Endothelial cell of umbilical vein (primary cell): ENCODE measurements around the gene RBPJ. TPM values are rescaled to one million over a fixed set of nuclear protein-coding genes. Genes with fewer than 3 reads are reported as not detected.

ENCODE experiments used
- BruUV-seq: library from RNA; stranded (reverse); fragments of 400-500 nt; replicated peaks from 2 replicates; lab custom pipeline; 2021; lab: Mats Ljungman, UMichigan
- CTCF ChIA-PET: fragments of 300-600, 350-600 bp; sonication (Branson Sonifier 250); formaldehyde crosslinking; loops from one replicate; lab custom pipeline; 2021; ENCODE audit warnings: antibody characterized with exemption, inconsistent platforms; lab: Charles Lee
- POLR2A ChIA-PET: fragments of 300-600, 350-600 bp; sonication (Branson Sonifier 250); formaldehyde crosslinking; loops from one replicate; lab custom pipeline; 2021; ENCODE audit warnings: antibody characterized with exemption, inconsistent platforms; lab: Charles Lee
- DNase-seq: peaks from one replicate; pipeline ENCODE4 v3.0.0-alpha.2; 2011; ENCODE audit warnings: low read depth, low spot score
- FAIRE-seq: peaks from 2 replicates; lab custom pipeline; 2011; peaks lifted over from hg19 to GRCh38; lab: Jason Lieb, UNC
- H2AFZ ChIP-seq: 2 replicates; pipeline ENCODE4 v1.6.0; 2012; ENCODE audit warnings: low read depth, low read length, control low read depth, inconsistent platforms
- H3K27ac ChIP-seq: 2 replicates; pipeline ENCODE4 v1.5.1; 2011; ENCODE audit warnings: low read depth, mild to moderate bottlenecking, control low read depth, low read length, moderate library complexity; ENCODE audit not compliant: insufficient read depth
- H3K27me3 ChIP-seq, 2 experiments: 2 replicates each; pipeline versions ENCODE4 v1.6.0 to v1.6.1; 2011; ENCODE audit warnings: low read length in 2 of 2, mixed read lengths in 1 of 2; ENCODE audit not compliant: control insufficient read depth in 2 of 2, insufficient read depth in 2 of 2
- H3K36me3 ChIP-seq, 2 experiments: 2 replicates in 1 of 2; 3 replicates in 1 of 2; pipeline ENCODE4 v1.5.1; 2011; ENCODE audit warnings: low read length in 2 of 2, mild to moderate bottlenecking in 1 of 2, moderate library complexity in 1 of 2; ENCODE audit not compliant: control insufficient read depth in 2 of 2, insufficient read depth in 2 of 2; ENCODE audit errors: extremely low read depth in 1 of 2
- H3K4me1 ChIP-seq: 3 replicates; pipeline ENCODE4 v1.5.1; 2011; ENCODE audit warnings: mild to moderate bottlenecking, low read length; ENCODE audit not compliant: control insufficient read depth, insufficient read depth; ENCODE audit errors: extremely low read depth
- H3K4me2 ChIP-seq: 2 replicates; pipeline ENCODE4 v1.6.1; 2011; ENCODE audit warnings: low read length, control low read depth, mixed read lengths; ENCODE audit not compliant: insufficient read depth
- H3K4me3 ChIP-seq, 3 experiments: fragments of 200-600 bp in 1 of 3; sonication (generic), shearing (Covaris generic) in 1 of 3; replicated peaks in 1 of 3; 2 replicates each; pipeline ENCODE4 v1.5.1; 2011 to 2016; ENCODE audit warnings: control low read depth in 3 of 3, low read length in 3 of 3, mild to moderate bottlenecking in 2 of 3, inconsistent platforms in 1 of 3, low read depth in 1 of 3, moderate library complexity in 1 of 3; ENCODE audit not compliant: insufficient read depth in 1 of 3
- H3K79me2 ChIP-seq: 2 replicates; pipeline ENCODE4 v1.6.0; 2012; ENCODE audit warnings: low read length, inconsistent platforms; ENCODE audit not compliant: control insufficient read depth, insufficient read depth
- H3K9ac ChIP-seq: replicated peaks from 2 replicates; pipeline ENCODE3; 2011; ENCODE audit warnings: low read length, control low read depth; ENCODE audit not compliant: insufficient read depth; ENCODE audit errors: extremely low read depth
- H3K9me1 ChIP-seq: replicated peaks from 3 replicates; pipeline ENCODE4 v1.6.0; 2011; ENCODE audit warnings: mild to moderate bottlenecking, low read length; ENCODE audit not compliant: control insufficient read depth, insufficient read depth; ENCODE audit errors: extremely low read depth
- H3K9me3 ChIP-seq: replicated peaks from 2 replicates; pipeline ENCODE4 v1.5.1; 2012; ENCODE audit warnings: low read length, inconsistent platforms; ENCODE audit not compliant: control insufficient read depth, insufficient read depth
- H4K20me1 ChIP-seq: replicated peaks from 2 replicates; pipeline ENCODE3; 2011; ENCODE audit warnings: mild to moderate bottlenecking, low read length; ENCODE audit not compliant: control insufficient read depth, insufficient read depth; ENCODE audit errors: extremely low read depth
- CTCF ChIP-seq, 2 donors: IDR thresholded peaks; 1 replicate in 1 of 2; 2 replicates in 1 of 2; pipeline ENCODE4 v1.5.1; 2011; ENCODE audit warnings: low read length in 2 of 2, mild to moderate bottlenecking in 2 of 2, moderate library complexity in 2 of 2, control low read depth in 1 of 2, inconsistent platforms in 1 of 2, low read depth in 1 of 2; ENCODE audit not compliant: insufficient read depth in 1 of 2; ENCODE audit errors: extremely low read depth in 1 of 2
- EZH2 ChIP-seq: IDR thresholded peaks from 2 replicates; pipeline ENCODE4 v1.6.1; 2012; ENCODE audit warnings: borderline replicate concordance, low read depth, mild to moderate bottlenecking, moderate library complexity, low read length, inconsistent platforms; ENCODE audit not compliant: severe bottlenecking
- FOS ChIP-seq: IDR thresholded peaks from 2 replicates; pipeline ENCODE4 v1.6.1; 2011; ENCODE audit warnings: mild to moderate bottlenecking, low read length, moderate library complexity, borderline replicate concordance; ENCODE audit not compliant: insufficient read depth
- GATA2 ChIP-seq: IDR thresholded peaks from 2 replicates; pipeline ENCODE4 v1.7.0; 2011; ENCODE audit warnings: low read depth, mild to moderate bottlenecking, moderate library complexity, mixed read lengths, low read length; ENCODE audit not compliant: insufficient read length, insufficient read depth
- JUN ChIP-seq: IDR thresholded peaks from 2 replicates; pipeline ENCODE4 v1.6.1; 2011; ENCODE audit warnings: borderline replicate concordance, low read depth; ENCODE audit not compliant: insufficient read length, insufficient read depth
- MAX ChIP-seq: IDR thresholded peaks from 2 replicates; pipeline ENCODE4 v1.6.1; 2011; ENCODE audit not compliant: insufficient read depth, insufficient read length
- MYC ChIP-seq: IDR thresholded peaks from one replicate; pipeline ENCODE4 v1.6.1; 2011; ENCODE audit warnings: mild to moderate bottlenecking, low read depth, low read length
- POLR2A ChIP-seq: IDR thresholded peaks from 2 replicates; pipeline ENCODE4 v1.6.1; 2012; ENCODE audit warnings: low read depth, mild to moderate bottlenecking, control low read depth, low read length
- POLR2AphosphoS5 ChIP-seq: IDR thresholded peaks from 2 replicates; pipeline ENCODE4 v1.6.1; 2012; ENCODE audit warnings: low read depth, mild to moderate bottlenecking, control low read depth, low read length, moderate library complexity; ENCODE audit not compliant: insufficient read depth
- dilution Hi-C: fragments of 300-500 bp; cut with MboI; formaldehyde crosslinking; loops from one replicate; pipeline ENCODE4 v1.15.0; 2019; ENCODE audit warnings: low sequenced_read_pairs; ENCODE audit not compliant: extremely low pct_ligation_motif_present
- intact Hi-C: fragments of 100-400 bp; cut with micrococcal nuclease; formaldehyde crosslinking; loops from one replicate; pipeline ENCODE4 v1.10.0; 2022
- polyA plus RNA-seq, 4 experiments: library from polyadenylated mRNA; depleted of rRNA in 3 of 4; stranded (reverse) in 3 of 4; unstranded in 1 of 4; fragments of >200 nt; gene quantifications; 2 replicates each; pipeline versions ENCODE4 v1.2.1 to v1.2.3, GENCODE V29; 2011 to 2012; ENCODE audit warnings: missing spikeins in 1 of 4
- total RNA-seq: library from RNA; stranded (reverse); gene quantifications from 2 replicates; pipeline ENCODE4 v1.2.3, GENCODE V29; 2021

RBPJ gene
- total and polyA plus RNA-seq, 2 donors (not counting 3 experiments of a cell fraction or from before 2014, with no cell fraction given), result 17.0 to 42.9 TPM

DNA sequence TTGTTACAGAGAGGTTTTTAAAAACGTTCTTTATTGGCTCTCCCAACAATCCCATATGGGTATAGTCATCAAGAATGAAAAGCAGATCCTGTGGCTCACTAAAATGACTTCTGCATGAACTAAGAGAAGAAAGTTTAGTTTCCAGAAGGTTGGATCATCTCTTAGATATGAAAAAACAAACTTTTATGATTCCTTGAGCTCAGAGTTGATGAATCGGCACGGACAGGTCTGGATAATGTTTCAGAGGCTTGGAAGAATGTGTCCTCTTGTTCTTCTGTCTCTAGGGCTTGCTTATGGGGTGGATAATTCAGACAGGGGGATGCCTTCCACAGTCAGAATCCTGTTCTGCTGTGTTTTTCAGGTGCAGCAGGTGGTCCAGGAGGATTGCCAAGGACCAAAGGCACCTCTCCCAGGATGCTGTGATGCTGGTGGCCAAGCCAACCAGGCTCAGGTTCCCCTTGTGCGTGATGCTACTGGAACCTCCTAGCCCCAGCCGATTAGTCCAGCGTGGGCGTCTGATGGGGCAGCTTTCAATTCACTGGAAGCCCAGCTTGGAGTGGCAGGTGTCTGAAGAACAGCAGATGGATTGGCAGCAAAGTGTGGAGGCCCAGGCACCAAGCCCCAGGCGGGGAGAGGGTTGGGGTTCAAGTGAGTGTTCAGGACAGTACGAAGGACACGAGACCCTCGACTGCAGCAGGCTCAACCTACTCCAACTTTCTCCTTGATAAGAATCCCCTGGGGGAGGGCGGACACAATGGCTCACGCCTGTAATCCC lies 139.1 kb downstream of the RBPJ start:
- Histone ChIP-seq H2AFZ (no peak overlapping the region), H3K4me2 (no peak overlapping the region), H3K9ac (no peak overlapping the region), H3K4me1 (no peaks in the 10 kb centered on the region), H3K79me2 (no peaks in the 10 kb centered on the region), H3K4me3 (no peak overlapping the region), H3K27me3 (peaks cover 11% of the 10 kb centered on the region in 2 experiments), H3K36me3 (no peaks in the 10 kb centered on the region), H4K20me1 (no peaks in the 10 kb centered on the region), H3K9me3 (no peaks in the 10 kb centered on the region), H3K9me1 (no peaks in the 10 kb centered on the region), H3K27ac (no peak overlapping the region)
- dilution Hi-C loops, result no loop called here
- intact Hi-C loops, result loop anchor here (1.0 to 5.0 kb wide), 4 partner anchors 122 to 550 kb away; partner anchors contain the start of gene TBC1D19
- no TSS peak for BruUV-seq
- TF ChIP-seq JUN, result no peak
- ChIA-PET CTCF (interaction anchor here (0.9 to 6.6 kb wide), 11 partner anchors 8 to 550 kb away, joined by 3 to 79 read pairs (median 4); partner anchors contain the start of gene STIM2), POLR2A (no interaction called here)
- DNase-seq (no peak), FAIRE-seq (no peak)

GRCh38 chr4:26462874-26463273 lies 142.1 kb downstream of the RBPJ start:
- FAIRE-seq, result no peak
- dilution Hi-C loops (no loop called here), intact Hi-C loops (no loop called here)
- POLR2A ChIA-PET, result no interaction called here
- Histone ChIP-seq H3K27me3 (peaks cover 8% of the 10 kb centered on the region in 2 experiments), H3K79me2 (no peaks in the 10 kb centered on the region), H3K36me3 (no peaks in the 10 kb centered on the region), H3K9ac (no peak overlapping the region), H3K27ac (no peak overlapping the region), H3K9me1 (no peaks in the 10 kb centered on the region), H3K4me3 (no peak overlapping the region), H3K4me1 (no peaks in the 10 kb centered on the region), H2AFZ (no peak overlapping the region), H3K9me3 (no peaks in the 10 kb centered on the region), H3K4me2 (no peak overlapping the region), H4K20me1 (no peaks in the 10 kb centered on the region)
- no TSS peak for BruUV-seq
- CTCF ChIA-PET, result interaction anchor here (0.6 to 2.9 kb wide), 4 partner anchors 11 to 547 kb away, joined by 3 to 10 read pairs (median 4); no protein-coding TSS in a partner anchor
- TF ChIP-seq CTCF (IDR thresholded peaks at IDR 0.05; ENCODE audit: extremely low read depth in 1 of 2, insufficient read depth in 1 of 2, low read depth in 1 of 2, low read length in 2 of 2) (no peak), FOS (no peak), JUN (no peak), MYC (no peak), EZH2 (no peak), POLR2A (no peak), MAX (no peak), POLR2AphosphoS5 (no peak), GATA2 (no peak)
- DNase-seq, result no peak
